Measurements from ENCODE around the gene RBM12. TPM values are rescaled to one million over a fixed set of nuclear protein-coding genes. Genes with fewer than 3 reads are reported as not detected.
A peak's percentile ranks its signal among the peaks of the same experiment; 100 is the strongest.

The RBM12 gene
- total and polyA plus RNA-seq, 2 donors (not counting 3 experiments of a cell fraction or from before 2014, with no cell fraction given): 98.0 to 121 TPM

GRCh38 chr20:35617397-35618262 is 47.1 kb downstream of the RBM12 start:
- dilution Hi-C loops (cut with MboI; ENCODE audit: extremely low pct_ligation_motif_present, low sequenced_read_pairs) (no loop called here), intact Hi-C loops (cut with micrococcal nuclease) (loop anchor here (2.0 to 10.0 kb wide), 6 partner anchors 17 to 445 kb away; partner anchors contain the start of genes ERGIC3, PROCR, RBM39 and SCAND1)
- no peaks in the 10 kb centered on the region for H3K79me2 ChIP-seq (ENCODE audit: control insufficient read depth, insufficient read depth, low read length)
- peak; percentile 67 for DNase-seq (ENCODE audit: low read depth, low spot score)
- H3K9me3 ChIP-seq (replicated peaks; ENCODE audit: control insufficient read depth, insufficient read depth, low read length): no peaks in the 10 kb centered on the region
- no TSS peak for BruUV-seq (replicated peaks)
- peak overlapping the region; percentile 81 for H3K27ac ChIP-seq (ENCODE audit: insufficient read depth, low read depth, low read length)
- TF ChIP-seq POLR2AphosphoS5 (IDR thresholded peaks at IDR 0.05; ENCODE audit: insufficient read depth, low read depth, low read length) (peak; percentile 25), POLR2A (IDR thresholded peaks at IDR 0.05; ENCODE audit: low read depth, low read length) (no peak), EZH2 (IDR thresholded peaks at IDR 0.05; ENCODE audit: borderline replicate concordance, low read depth, low read length, severe bottlenecking) (no peak), CTCF (IDR thresholded peaks at IDR 0.05; ENCODE audit: extremely low read depth in 1 of 2, insufficient read depth in 1 of 2, low read depth in 1 of 2, low read length in 2 of 2) (peak; percentile 4 to 27), MYC (IDR thresholded peaks at IDR 0.05; ENCODE audit: low read depth, low read length) (no peak), FOS (IDR thresholded peaks at IDR 0.05; ENCODE audit: borderline replicate concordance, insufficient read depth, low read length) (peak; percentile 56), GATA2 (IDR thresholded peaks at IDR 0.05; ENCODE audit: insufficient read depth, insufficient read length, low read depth, low read length) (peak; percentile 69), JUN (IDR thresholded peaks at IDR 0.05; ENCODE audit: borderline replicate concordance, insufficient read depth, insufficient read length, low read depth) (no peak)
- TF ChIP-seq, protein P1, sequence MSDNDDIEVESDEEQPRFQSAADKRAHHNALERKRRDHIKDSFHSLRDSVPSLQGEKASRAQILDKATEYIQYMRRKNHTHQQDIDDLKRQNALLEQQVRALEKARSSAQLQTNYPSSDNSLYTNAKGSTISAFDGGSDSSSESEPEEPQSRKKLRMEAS (IDR thresholded peaks at IDR 0.05; ENCODE audit: insufficient read depth, insufficient read length): no peak
- no peaks in the 10 kb centered on the region for H3K27me3 ChIP-seq (ENCODE audit: control insufficient read depth in 2 of 2, insufficient read depth in 2 of 2, low read length in 2 of 2)
- ChIA-PET CTCF (interaction anchor here (0.7 to 5.5 kb wide), 10 partner anchors 12 to 155 kb away, joined by 3 to 28 read pairs (median 6); partner anchors contain the start of gene ERGIC3), POLR2A (interaction anchor here (0.8 kb wide), 1 partner anchor 162 kb away, joined by 3 read pairs; the partner anchor contains the start of gene CEP250)
- no peaks in the 10 kb centered on the region for H4K20me1 ChIP-seq (replicated peaks; ENCODE audit: control insufficient read depth, extremely low read depth, insufficient read depth, low read length)
- H3K4me2 ChIP-seq (ENCODE audit: insufficient read depth, low read length): peak overlapping the region; percentile 51
- H3K9ac ChIP-seq (replicated peaks; ENCODE audit: extremely low read depth, insufficient read depth, low read length): peak overlapping the region; percentile 30
- peak; percentile 85 for FAIRE-seq
- peaks cover 25% of the 10 kb centered on the region for H3K4me1 ChIP-seq (ENCODE audit: control insufficient read depth, extremely low read depth, insufficient read depth, low read length)
- H3K36me3 ChIP-seq (ENCODE audit: control insufficient read depth in 2 of 2, extremely low read depth in 1 of 2, insufficient read depth in 2 of 2, low read length in 2 of 2): peaks cover 0 to 2% of the 10 kb centered on the region in 2 experiments
- H3K9me1 ChIP-seq (replicated peaks; ENCODE audit: control insufficient read depth, extremely low read depth, insufficient read depth, low read length): no peaks in the 10 kb centered on the region
- peak overlapping the region; percentile 30 to 41 (median 37) for H3K4me3 ChIP-seq (replicated peaks in 1 of 3; ENCODE audit: insufficient read depth in 1 of 3, low read depth in 1 of 3, low read length in 3 of 3)
- H2AFZ ChIP-seq (ENCODE audit: low read depth, low read length): peak overlapping the region; percentile 77

Measured in endothelial cell of umbilical vein (primary cell).